GM19468 (cell line): Measurements from ENCODE around the gene IL3.

ENCODE experiments used
- ATAC-seq: cut with Tn5 transposase; IDR thresholded peaks from one replicate; pipeline ENCODE4 v1.9.1; 2021; ENCODE audit warnings: mild to moderate bottlenecking, moderate library complexity, moderate number of reproducible peaks; ENCODE audit not compliant: unreplicated experiment; ENCODE audit errors: extremely low read depth

Gene IL3

DNA sequence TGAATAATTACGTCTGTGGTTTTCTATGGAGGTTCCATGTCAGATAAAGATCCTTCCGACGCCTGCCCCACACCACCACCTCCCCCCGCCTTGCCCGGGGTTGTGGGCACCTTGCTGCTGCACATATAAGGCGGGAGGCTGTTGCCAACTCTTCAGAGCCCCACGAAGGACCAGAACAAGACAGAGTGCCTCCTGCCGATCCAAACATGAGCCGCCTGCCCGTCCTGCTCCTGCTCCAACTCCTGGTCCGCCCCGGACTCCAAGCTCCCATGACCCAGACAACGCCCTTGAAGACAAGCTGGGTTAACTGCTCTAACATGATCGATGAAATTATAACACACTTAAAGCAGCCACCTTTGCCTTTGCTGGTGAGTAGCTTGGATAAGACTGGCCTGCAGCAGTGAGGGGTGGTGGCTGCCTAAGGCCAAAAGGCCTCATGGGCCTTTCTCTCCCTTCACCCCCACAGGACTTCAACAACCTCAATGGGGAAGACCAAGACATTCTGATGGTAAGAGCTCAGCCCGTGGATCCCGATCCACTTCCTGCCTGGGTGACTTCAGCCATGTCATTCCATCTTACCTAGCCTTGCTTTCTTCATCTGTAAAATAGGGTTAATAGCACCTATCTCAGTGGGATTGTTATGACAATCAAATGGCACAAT is at the start of gene IL3:
Gene IL3, plus strand, starts transcription at position 155 of the 661 bp plus-strand sequence. Its CDS starts 52 bp downstream, at position 207.
- ATAC-seq: no peak

GRCh38 chr5:132010989-132011621 is 49.4 kb upstream of the IL3 start:
- no peak for ATAC-seq

DNA sequence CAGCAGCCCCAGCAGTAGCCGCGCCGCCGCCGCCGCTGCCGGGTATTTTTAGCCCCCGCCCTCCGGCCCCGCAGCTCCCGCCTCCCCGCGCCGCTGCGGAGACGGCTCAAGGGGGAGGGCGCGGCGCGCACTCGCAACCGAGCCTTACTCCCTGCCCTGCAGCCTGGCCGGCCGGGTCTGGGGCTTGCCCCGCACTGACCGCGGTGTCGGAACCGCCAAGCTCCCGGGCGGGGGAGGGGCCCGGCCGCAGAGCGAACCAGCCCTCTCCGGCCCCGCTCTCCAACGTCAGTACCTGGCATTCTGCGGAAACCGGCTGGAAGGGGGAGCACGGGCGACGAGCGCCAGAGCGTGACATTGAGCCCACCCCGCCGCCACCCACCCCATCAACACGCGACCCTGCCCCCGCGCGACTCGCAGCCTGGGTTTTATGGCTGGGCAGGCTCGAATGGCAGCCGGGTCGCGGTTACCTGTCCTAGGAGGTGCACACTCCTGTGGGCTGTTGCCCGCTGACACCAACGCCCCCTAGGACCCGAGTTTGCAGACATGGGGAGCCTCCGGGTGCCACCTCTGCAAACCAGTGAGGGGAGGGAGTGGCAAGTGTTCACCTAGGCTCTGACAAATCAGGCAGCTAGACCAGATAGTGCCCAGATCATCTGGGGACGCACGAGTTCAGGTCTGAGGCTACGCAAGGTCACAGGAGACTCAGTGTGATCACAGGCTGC is 48.7 kb upstream of the IL3 start, which contains the start of gene ACSL6:
Gene ACSL6, minus strand, starts transcription at position 37 of the 722 bp plus-strand sequence. CDS start 105 bp downstream, outside the sequence.
- ATAC-seq: no peak

DNA sequence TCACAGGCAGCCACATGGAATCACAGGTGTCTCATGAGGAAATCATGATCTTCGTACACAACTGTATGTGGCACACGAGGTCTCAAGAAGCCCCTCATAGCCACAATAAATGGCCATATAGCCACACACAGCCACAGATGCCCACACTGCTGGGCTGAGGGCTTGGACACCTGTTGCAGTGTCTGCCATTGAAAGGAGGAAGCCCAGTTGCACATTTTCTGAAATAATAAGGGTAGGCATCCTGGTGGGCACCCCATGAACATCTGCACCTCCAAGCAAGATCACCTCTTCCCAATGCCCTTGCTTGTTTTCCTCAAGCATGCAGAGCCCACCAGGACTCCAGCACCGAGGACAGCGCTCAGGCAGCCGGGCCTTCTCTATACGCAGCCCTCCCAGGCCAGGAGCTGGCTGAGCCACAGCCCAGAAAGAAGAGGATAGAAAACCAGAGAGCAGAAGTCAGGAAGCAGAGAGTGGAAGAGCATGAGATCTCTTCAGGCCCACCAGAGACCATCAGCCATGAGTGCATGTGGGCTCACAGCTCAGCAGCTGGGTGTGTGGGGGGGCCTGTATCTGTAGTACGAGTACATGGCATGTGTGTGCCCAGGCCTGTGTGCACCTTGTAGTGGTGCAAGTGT is 48.0 kb upstream of the IL3 start:
- ATAC-seq: no peak

- ATAC-seq: no peak
Measured at GRCh38 chr5:132013006-132013689, 47.3 kb upstream of the IL3 start.

- ATAC-seq: no peak
Measured at GRCh38 chr5:132013711-132014110, 46.7 kb upstream of the IL3 start.

- ATAC-seq: no peak
Measured at GRCh38 chr5:132016721-132017250, 43.7 kb upstream of the IL3 start.

DNA sequence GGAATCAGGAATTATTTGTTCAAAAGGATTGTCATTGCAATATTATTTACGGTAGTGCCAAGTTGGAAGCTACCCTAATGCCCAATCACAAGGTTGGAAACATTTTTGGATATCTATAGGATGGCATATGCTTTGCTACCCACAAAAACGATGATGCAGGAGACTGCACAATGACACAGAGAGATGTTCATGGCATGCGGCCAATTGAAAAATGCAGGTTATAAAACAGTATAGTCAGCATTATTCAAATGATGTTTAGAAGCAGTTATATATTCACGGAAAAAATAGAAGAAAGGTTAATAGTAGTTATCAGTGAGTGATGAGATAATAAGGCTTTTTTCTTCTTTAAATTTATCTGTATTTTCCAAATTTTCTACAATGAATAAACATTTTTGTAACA is 43.1 kb upstream of the IL3 start:
- ATAC-seq: no peak

DNA sequence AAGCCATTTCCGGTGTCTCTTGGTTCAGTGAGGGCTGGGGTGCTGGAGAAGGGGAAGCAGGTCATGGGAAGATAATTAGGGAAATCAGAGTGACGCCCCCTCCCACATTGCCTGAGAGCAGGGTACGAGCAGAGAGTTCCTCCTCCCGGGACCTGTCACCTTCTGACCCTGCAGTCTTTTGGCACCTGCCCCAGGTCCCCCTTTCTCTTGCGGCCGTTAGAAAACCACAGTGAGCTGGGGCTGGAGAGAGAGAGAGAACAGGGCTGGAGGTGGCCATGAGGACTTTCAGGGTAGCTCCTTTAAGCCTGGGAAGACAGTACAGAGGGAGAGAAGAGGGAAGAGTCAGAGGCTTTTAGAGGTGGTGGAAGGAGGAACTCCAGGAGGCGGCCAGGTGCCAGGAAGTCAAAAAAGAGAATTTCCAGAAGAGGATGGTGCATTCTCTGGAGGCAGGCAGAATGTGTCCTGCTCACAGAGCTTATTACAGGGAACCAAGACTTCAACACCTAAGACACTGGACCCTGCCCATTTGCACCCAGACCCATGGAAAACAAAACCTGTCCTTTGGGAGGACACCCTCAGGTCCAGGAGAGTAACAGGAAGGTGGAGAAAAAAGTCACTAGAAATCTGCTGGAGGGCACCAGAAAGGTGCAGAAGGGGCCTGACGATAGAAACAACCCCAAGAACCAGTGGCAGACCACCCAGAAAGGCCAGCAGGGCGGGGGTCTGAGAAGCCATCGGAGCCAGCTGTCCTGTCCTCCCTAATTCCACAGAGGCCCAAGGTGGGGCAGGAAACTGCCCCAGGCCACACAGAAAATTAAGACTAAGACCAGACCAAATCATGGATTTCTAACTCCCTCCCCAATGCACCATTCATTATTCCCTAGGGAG is 42.5 kb upstream of the IL3 start:
- no peak for ATAC-seq

DNA sequence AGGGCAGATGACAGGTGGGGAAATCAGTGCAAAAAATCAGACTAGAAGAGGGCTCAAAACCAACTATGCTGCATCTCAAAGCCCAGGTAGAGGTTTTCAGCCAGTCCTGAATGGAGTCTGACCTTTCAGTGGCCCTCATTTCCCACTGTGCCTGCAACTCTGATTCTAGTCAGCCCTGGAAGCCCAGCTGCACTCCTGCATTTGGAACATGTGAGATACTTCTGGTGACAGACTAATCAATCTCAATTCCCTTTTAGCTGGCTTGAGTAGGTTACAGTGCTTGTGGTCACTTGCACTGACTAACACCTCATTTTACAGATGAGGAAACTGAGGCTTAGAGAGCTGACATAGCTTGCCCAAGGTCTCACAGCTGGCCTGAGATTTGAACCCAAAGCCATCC is 41.1 kb upstream of the IL3 start:
- ATAC-seq: no peak

- peak; percentile 94 for ATAC-seq
Measured at GRCh38 chr5:132019857-132020555, 40.4 kb upstream of the IL3 start.

DNA sequence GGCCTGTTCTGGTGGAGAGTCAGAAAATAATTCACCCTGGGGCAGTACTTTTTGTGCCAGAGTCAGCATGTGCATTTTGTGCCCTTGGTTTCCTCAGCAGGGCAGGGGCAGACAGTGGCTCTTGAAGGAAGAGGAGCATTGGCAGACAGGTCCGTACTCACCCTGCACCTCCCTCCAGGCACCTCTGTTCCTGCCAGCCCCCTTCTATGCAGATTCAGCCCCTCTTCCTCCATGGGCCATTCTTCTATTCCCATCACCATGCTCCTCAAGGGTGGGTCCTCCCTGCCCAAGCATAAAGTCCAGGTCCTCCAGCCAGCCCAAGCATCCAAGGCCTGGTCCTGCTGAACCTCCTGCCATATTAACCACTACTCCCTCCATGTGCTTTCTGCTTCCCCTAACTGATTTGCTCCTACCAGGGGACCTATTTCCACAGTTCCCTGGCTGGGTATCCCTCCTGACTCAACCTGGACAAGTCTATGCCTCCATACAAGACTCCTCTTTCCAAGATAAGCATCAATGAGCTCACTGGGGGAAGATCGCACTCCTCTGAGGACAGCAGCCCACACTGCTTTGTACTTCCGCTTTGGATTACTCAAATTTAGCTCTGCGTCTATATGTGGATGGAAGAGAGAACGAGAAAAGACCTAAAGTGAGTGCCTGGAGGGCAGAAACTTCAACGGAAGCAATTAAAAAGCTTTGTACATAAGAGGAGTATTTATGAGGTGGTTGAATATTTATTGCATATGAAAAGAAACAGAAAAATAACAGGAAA is 39.7 kb upstream of the IL3 start:
- no peak for ATAC-seq

DNA sequence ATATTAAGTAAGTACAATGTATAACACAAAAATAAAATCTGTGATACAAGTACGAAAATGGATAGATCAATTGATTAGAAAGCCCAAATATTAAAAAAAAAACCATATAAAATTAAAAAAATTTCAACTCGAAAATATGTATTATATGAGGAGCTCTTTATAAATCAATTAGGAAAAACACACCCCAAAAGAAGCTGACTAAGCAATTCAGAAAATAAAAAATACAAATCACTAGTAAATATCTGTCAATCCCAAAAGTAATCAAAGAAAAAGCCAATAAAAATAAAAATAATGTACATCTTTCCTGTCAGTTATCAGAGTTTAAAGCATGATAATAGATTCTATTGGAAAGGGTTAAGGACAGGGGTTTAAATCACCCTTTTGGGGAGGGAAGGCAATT is 38.8 kb upstream of the IL3 start:
- ATAC-seq: no peak

DNA sequence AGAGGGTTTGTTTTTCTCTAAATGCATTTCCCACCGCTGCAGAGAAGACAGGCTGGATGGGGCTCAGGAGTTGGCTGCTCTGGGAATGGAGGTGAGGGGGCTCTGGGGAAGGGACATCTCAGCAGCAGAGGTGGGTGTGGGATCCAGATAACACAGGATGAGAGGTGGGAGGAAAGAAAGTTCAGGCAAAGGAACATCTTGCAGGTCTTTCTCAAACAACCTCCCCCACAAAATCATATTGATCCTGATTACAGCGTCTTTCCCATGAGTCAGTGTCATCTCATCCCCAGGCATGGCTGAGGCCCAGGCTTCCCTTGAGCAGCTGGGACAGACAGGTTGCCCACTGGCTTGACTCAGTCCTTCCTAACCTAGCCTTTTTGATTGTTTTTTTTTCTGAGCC is 37.7 kb upstream of the IL3 start:
- ATAC-seq: no peak

- no peak for ATAC-seq
Measured at GRCh38 chr5:132023258-132024116, 37.0 kb upstream of the IL3 start.

DNA sequence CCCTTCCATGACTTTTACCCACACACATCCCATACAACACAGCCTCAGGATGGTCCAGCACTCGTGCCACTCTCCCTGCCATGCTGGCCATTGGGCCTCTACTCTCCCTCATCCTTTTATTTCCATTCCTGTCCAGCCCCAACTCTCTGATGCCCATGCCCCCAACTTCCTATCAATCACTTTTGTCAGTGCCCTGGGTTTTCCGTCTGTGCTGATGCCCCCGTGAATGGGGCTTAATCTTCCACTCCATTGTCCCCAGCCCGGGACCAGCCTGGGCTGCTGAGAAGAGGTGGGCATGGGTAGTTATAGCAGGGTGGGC is 36.4 kb upstream of the IL3 start:
- ATAC-seq: no peak

GRCh38 chr5:132024789-132025402 is 35.6 kb upstream of the IL3 start:
- no peak for ATAC-seq
